Activated CD4-positive, CD25-positive, alpha-beta regulatory T cell treated with anti-CD3 and anti-CD28 coated beads, Interleukin-2, amount 50 U/mL, for 72 hours (primary cell): Measurements from ENCODE around the gene ATP2B2.

Experiments
- DNase-seq: peaks from one replicate; pipeline ENCODE4 v3.0.0; 2021

ATP2B2 gene

GRCh38 chr3:10289787-10290355 is 215.5 kb downstream of the ATP2B2 start:
- no peak for DNase-seq

GRCh38 chr3:10289077-10289476 is 216.3 kb downstream of the ATP2B2 start:
- no peak for DNase-seq

GRCh38 chr3:10288575-10288960 is 216.8 kb downstream of the ATP2B2 start:
- no peak for DNase-seq

- no peak for DNase-seq
These were observed 217.3 kb downstream of the ATP2B2 start for GRCh38 chr3:10287936-10288574.

- no peak for DNase-seq
These were observed 218.6 kb downstream of the ATP2B2 start for GRCh38 chr3:10286596-10287295.

GRCh38 chr3:10286133-10286524 is 219.3 kb downstream of the ATP2B2 start:
- no peak for DNase-seq

GRCh38 chr3:10285272-10286132 is 219.9 kb downstream of the ATP2B2 start:
- DNase-seq: no peak

GRCh38 chr3:10284496-10284895 is 220.9 kb downstream of the ATP2B2 start:
- DNase-seq: no peak

GRCh38 chr3:10283638-10284037 is 221.7 kb downstream of the ATP2B2 start:
- no peak for DNase-seq

- no peak for DNase-seq
These were observed 223.4 kb downstream of the ATP2B2 start for GRCh38 chr3:10281951-10282350.

GRCh38 chr3:10280571-10280970 is 224.8 kb downstream of the ATP2B2 start:
- DNase-seq: no peak

- DNase-seq: no peak
These were observed 225.2 kb downstream of the ATP2B2 start for GRCh38 chr3:10280177-10280529.

GRCh38 chr3:10279384-10280176 is 225.8 kb downstream of the ATP2B2 start:
- DNase-seq: no peak

- no peak for DNase-seq
These were observed 226.9 kb downstream of the ATP2B2 start for GRCh38 chr3:10278501-10278900.

- DNase-seq: no peak
These were observed 228.2 kb downstream of the ATP2B2 start for GRCh38 chr3:10277115-10277625.

GRCh38 chr3:10274601-10275000 is 230.8 kb downstream of the ATP2B2 start:
- no peak for DNase-seq
